Measurements from ENCODE around the gene ANO4.

Gene ANO4

GRCh38 chr12:100794441-100795173, at the start of gene ANO4:
ANO4 (plus strand) TSS chr12:100794776; CDS start chr12:100901786, 107,010 bp downstream.
- no peak for DNase-seq

DNA sequence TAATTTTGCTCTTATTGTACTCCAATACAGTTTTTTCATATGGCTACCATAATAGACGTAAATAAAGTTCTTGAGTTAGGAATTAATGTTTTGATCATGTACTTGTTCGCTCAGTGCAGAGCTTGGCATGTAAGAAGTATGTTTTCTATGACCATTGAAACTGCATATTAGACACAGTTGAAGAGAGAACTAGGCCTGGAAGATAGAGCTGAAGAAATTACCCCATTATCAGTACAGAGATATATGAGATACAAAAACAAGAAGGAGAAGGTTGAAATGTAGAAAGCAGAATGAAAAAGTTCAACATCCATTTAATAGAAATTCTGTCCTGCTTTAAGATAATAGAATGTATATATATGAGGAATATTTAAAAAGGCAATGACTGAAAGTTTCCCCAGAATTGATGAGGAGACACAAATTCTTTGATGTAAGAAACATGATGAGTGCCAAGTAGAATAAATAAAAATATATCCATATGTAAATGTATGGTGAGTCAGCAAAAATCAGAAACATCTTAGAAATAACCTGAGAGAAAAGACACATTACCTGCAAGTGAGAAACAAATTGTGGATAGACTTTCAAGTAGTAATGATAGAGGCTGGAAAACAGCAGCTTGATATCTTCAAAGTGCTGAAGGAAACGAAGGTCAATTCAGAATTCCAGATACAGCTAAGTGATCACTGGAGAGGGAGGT, 49.1 kb upstream of the ANO4 start:
- DNase-seq, result no peak

GRCh38 chr12:100752841-100753240, 41.7 kb upstream of the ANO4 start:
- no peak for DNase-seq

GRCh38 chr12:100753837-100754236, 40.7 kb upstream of the ANO4 start:
- DNase-seq, result no peak

DNA sequence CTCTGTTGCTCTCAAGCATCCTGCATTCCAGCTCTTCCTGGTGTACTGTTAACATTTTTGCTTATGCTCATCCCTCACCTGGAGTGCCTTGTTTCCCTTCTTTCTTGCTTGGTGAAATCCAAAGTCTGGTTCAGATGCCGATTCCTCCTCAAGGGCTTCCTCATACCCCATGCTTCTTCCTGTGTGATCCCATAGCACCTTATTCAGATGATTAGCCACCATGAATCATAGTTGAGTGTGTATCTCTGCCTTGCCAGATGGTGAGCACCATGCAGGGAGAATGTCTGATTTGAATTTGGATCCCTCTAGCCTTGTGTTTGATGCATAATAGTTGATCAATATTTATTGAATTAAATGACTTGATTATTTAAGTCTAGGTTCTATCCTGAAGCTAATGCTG, 39.4 kb upstream of the ANO4 start:
- no peak for DNase-seq

DNA sequence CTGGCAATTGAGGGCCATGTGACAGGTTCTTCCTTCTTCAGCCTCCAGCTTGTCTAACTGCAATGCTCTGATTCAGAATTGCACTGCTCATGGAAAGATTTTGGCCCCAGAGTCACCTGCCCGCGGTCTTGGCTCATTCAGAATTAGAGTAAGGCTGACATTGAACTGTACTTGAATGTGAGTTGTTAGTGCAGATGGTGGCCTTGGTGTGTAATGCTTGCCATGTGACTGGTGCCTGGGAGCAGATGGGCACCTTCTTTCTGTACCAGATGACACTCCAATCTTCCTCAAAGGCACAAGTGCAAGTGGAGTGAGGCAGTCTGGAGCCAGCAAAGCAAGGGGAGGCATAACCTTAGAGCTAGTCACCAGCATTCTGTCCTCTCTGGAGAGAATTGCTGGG, 36.5 kb upstream of the ANO4 start:
- no peak for DNase-seq

DNA sequence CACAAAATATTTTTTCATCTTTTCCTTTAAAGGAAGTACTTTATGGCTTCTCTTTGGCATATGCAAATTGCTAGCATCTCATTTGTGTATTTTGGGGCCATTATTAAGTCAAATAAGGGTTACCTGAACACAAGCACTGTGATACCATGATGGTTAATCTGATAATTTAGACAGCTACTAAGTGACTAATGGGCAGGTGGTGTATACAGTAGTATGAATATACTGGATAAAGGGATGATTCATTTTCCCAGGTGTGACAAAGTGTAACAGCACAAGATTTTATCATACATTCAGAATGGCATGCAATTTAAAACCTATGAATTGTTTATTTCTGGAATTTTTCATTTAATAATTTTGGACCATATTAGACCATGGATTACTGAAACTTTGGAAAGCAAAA, 27.2 kb upstream of the ANO4 start:
- DNase-seq, result no peak

GRCh38 chr12:100767950-100768349, 26.6 kb upstream of the ANO4 start:
- DNase-seq, result no peak

DNA sequence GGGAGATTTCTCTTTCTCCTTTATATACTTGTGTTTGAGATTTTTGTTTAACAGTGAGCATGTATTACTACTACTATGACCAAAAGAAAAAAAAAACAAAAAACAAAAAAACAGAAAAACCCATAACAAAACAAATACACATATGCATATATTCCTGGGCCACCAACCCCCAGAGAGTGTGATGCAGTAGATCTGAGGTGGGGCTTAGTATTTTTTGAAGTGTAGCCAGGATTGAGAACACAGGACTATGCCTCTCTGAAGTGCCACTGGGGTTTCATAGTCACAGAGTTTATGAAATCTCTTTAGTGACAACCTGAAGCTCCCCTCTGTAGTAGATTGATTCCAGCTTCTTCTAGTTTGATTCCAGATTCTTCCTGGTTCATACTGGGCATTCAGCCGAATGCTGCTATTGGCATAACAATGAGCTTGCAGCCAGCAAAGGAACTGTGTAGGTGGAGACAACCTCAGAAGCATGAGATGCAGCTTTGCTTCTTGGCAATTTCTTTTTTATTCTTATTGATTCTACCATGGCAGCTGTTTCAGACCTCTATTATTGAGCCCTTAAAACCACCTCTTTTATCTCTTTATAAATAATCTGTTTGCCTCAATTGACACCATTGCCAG, 15.5 kb upstream of the ANO4 start:
- DNase-seq, result no peak

DNA sequence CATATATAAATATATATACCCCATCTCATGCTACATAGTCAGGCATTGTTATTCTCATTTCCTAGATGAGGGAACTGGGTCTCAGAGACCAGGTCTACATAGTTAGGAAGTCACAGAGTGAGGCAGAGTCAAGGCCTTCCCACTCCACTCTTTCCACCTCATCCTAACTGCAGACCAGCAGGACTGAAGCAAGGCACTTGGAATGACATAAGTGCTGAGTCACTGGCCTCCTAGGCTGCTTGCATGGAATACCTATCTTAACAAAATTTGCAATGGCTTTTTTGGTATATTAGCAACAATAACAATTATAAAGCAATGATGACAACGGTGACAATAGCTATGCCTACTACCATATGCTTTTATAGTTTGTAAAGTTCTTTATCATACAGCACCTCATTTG, 5.4 kb upstream of the ANO4 start:
- DNase-seq, result no peak

DNA sequence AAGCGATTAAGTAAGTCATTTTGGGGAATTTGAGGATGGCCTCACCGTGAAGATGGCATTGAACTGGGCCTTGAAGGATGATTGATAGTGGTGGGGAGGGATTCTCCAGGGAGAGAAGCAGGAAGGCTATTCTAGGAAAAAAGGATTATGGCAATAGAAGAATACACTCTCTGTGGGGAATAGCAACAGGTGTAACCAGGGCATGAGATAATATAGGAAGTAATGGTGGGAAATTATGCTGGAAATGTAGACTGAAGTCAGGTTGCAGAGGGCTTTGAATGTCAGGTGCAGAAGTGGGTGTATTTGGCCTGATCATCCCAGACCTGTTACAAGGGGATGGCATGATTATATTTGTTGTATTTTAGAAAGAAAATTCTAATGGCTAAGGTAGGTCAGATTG, 4.6 kb upstream of the ANO4 start:
- DNase-seq, result no peak

DNA sequence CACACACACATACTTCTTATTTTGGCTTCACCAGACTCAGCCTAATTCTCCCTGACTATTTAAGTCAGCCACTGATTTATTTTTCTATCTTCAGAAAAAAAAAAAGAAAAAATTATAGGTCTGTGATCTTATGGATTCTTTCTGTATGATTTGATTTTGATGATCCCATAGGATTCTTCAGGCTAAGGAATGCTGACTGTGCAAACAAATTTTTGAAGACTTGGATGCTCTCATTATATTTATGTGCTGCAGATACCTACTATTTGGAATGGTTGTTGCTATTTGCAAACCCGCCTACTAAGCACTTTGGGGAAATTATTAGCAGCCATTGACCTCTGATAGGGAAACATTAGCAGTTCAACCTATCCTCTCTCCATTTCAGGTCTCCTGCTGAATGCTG, 4.0 kb upstream of the ANO4 start:
- no peak for DNase-seq

DNA sequence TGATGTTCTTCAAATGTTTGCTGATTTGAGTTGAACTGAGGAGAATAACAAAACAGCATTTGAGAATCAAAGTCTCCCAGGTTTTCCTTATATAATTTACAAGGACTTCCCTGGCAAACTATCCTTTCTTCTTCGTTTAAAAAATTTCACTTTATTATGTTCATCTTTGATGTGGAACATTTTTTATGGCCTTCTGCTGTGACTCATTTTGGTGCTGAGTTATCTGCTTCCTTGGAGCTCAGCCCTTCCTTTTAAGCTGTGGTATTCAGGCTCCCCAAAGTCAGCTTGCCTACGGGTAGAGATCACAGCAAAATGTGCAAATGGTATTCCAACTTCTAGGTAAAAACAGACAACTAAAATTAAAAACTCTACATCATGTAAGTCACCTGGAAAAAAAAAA, 1.4 kb upstream of the ANO4 start:
- no peak for DNase-seq

- no peak for DNase-seq
Observed at GRCh38 chr12:100795174-100795799, 711 bp downstream of the ANO4 start.

DNA sequence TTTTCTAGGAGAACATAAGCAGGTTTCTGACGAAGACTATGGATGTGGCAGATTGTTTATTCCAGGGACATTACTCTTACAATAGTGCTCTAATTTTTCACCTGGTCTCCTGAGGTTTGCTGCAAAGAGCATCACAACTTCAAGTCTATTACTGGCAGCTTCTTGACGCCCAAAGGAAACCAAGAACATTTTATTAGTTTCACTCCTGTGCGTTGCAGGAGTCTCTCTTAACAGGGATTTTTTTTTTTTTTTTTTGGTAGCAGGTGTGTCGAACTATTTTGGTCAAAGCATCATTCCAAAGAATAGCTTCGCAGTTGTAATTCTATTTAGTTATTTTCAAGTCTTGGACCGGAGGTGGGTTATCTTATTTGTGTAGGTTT, 1.2 kb downstream of the ANO4 start:
- DNase-seq, result no peak

- DNase-seq, result no peak
Observed at GRCh38 chr12:100796621-100797020, 2.0 kb downstream of the ANO4 start.

DNA sequence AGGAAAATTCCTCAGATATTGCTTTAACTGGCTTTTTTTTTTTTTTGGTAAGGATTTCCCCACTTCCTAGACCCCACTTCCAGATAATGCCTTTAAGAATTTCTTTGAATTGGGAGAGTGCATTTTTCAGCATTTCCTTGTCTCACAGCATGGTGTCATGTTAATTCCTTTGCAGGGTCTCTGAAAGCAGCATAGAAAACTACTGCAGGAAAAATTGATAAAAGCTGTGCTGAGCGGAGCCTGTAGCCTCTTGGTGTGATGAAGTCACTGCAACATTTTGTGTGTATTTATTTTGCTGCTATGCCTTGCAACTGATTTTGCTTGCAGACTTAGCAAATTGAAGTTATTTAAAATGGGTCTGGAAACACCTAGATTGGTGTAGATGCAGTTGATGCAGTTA, 2.7 kb downstream of the ANO4 start:
- DNase-seq, result no peak

GRCh38 chr12:100797786-100798185, 3.2 kb downstream of the ANO4 start:
- DNase-seq, result no peak

- no peak for DNase-seq
Observed at GRCh38 chr12:100798286-100799160, 3.9 kb downstream of the ANO4 start.

GRCh38 chr12:100799770-100800169, 5.2 kb downstream of the ANO4 start:
- DNase-seq, result no peak

DNA sequence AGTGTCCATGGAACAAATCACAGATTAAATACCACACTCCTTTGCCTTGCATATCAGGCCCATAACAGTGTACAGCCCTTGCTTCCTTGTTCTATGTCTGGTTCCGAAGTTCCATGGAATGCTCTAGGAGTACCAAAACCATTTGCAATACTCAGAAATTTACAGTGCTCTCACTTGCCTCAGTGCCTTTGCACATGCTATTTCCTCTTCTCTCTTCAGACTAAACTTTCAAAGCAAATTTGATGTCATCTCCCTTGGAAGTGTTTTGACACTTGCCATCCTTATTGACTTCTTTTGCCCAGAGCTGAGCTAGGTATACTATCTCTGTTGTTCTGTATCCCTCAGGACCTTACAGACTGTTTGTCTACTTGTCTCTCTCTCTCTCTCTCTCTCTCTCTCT, 6.1 kb downstream of the ANO4 start:
- no peak for DNase-seq

DNA sequence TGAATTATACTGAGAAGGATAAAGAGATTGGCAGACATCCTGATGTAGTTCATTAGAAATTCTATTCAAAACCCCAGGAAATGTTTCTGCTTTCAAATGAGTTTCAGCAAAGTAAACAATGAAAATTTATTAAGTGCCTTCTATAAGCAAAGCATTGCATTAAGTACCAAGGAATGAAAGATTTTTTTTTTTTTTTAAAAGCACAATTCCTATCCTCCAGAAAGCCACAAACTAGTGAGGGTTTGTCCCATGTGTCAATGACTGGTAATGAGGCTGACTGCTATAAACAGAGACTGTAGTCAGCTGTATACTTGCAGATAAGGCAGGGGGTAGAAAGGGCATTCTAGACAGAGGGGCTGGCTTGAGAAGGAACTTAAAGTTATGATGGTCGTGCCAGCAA, 6.7 kb downstream of the ANO4 start:
- DNase-seq, result no peak

DNA sequence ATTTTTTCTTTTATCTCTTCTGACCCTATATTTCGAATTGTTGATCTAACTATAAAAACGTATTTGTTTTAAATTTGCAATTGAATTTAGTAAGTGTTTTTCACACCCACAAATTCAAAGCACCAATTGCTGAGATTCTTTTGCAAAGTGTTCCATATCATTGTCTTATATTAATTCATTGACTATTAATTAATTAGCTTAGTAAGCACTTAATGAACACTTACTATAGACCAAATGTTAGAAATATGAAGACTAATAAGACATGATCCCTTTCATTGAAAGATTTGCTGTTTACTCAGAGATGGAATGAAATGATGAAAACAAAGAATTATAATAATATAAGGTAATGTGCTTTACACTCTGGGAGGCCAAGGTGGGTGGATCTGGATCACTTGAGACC, 14.2 kb downstream of the ANO4 start:
- DNase-seq, result no peak

Measured in GF-D8 (cell line).